Fibroblast of mammary gland (primary cell): Measurements from ENCODE around the gene SELPLG.

ENCODE experiments used
- DNase-seq: peaks from one replicate; pipeline ENCODE4 v3.0.0-alpha.2; 2010; ENCODE audit warnings: low read depth
- H3K4me3 ChIP-seq: 2 replicates; pipeline ENCODE4 v1.5.1; 2011; ENCODE audit warnings: low read depth, mild to moderate bottlenecking, low read length, moderate library complexity; ENCODE audit not compliant: control insufficient read depth
- TF ChIP-seq, protein P1 (sequence below): conservative IDR thresholded peaks from 2 replicates; pipeline ENCODE4 v1.5.1; 2011; ENCODE audit warnings: low read depth, low read length, inconsistent platforms; ENCODE audit not compliant: control insufficient read depth, insufficient read depth

The SELPLG gene

DNA sequence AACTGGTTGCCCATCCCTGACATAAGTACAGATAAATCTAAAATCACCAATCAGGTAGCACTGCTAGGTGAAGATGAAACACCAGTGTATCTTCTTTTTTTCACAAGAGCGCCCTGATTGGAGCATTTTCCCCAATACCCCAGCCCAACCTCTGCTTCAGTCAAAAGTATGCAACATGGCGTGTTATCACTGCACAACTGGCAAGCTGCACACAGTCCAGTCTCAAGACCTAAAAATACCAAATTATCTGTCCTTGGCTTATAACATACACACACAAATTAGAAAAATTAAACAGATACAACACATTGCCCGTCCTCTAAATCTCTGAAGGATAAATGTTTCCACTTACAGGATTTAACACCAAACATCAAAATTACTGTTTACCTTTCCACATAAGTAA, 20.2 kb upstream of the SELPLG start:
- TF ChIP-seq, protein P1, sequence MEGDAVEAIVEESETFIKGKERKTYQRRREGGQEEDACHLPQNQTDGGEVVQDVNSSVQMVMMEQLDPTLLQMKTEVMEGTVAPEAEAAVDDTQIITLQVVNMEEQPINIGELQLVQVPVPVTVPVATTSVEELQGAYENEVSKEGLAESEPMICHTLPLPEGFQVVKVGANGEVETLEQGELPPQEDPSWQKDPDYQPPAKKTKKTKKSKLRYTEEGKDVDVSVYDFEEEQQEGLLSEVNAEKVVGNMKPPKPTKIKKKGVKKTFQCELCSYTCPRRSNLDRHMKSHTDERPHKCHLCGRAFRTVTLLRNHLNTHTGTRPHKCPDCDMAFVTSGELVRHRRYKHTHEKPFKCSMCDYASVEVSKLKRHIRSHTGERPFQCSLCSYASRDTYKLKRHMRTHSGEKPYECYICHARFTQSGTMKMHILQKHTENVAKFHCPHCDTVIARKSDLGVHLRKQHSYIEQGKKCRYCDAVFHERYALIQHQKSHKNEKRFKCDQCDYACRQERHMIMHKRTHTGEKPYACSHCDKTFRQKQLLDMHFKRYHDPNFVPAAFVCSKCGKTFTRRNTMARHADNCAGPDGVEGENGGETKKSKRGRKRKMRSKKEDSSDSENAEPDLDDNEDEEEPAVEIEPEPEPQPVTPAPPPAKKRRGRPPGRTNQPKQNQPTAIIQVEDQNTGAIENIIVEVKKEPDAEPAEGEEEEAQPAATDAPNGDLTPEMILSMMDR, result no peak
- no peak overlapping the region for H3K4me3 ChIP-seq
- DNase-seq, result no peak

DNA sequence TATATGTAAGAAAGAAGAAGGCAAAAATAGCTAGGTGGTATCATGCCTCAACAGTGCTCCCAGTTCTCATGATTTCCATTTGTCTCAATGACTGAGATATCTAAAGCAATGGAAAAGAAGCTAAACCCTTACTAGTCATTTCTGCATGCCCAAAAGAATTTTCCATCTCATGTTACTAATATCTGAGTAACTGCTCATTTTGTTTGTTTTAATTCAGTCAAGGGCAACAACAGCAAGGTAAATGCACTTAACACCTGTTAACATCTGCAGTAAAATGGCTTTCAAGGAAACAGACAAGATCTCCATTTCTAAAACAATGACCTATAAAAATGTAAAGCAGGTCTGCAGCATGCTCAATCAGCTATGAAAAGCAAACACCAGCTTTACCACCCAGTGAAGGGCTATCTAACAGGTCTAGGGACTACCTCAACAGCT, 19.4 kb upstream of the SELPLG start:
- no peak overlapping the region for H3K4me3 ChIP-seq
- TF ChIP-seq, protein P1, result no peak
- no peak for DNase-seq

DNA sequence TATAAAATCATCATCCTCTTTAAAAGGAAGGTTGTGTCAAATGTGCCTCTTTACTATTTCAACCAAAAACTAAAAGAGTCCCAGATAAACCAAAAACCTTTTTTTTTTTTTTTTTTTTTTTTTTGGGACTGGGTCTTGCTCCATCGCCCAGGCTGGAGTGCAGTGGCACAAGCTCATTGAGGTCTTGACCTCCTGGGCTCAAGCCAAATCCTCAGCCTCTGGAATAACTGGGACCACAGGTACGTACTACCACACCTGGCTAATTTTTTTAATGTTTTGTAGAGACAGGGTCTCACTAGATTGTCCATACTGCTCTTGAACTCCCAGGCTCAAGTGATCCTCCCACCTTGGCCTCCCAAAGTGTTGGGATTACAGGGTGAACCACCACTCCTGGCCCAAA, 16.4 kb upstream of the SELPLG start:
- no peak for DNase-seq
- TF ChIP-seq, protein P1, result no peak
- H3K4me3 ChIP-seq, result no peak overlapping the region

DNA sequence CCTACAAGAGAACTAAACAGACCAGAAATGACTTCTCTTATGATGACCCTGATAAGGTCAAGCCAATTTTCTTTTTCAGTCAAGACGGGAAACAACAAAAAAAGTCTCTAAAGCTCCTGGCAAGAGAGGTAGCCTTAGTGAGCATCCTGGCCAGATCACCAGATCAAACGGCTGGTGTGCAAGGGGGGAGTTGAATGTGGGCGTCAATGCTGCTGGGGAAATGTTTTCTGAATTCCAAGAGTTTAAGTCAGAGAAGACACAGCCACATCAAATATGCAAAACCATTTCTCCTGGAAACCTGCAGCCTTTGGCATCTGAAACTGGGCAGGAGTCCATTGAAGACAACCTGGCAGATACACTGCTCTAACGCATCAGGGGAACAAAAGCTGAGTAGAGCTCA, 16.0 kb upstream of the SELPLG start:
- DNase-seq, result peak; percentile 91
- H3K4me3 ChIP-seq, result no peak overlapping the region
- TF ChIP-seq, protein P1, result no peak

DNA sequence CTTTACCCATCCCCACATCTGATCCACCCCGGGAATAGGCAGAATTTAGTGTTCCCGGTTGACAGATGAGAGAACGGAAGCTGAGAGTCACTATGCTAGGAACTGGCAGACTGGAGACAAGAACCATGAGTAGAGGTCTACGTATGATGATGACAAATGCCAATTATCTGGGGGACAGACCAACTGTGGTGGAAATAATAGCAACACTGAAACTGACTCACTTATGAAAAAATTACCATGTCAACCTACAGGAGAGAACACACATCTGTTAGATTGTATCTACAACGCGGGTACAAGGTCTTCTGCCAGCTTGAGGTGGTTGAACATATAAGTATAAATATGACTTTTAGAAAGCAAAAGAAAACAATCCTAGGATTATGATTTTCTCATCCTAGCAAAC, 15.4 kb upstream of the SELPLG start:
- no peak overlapping the region for H3K4me3 ChIP-seq
- peak; percentile 83 for DNase-seq
- TF ChIP-seq, protein P1, result no peak

DNA sequence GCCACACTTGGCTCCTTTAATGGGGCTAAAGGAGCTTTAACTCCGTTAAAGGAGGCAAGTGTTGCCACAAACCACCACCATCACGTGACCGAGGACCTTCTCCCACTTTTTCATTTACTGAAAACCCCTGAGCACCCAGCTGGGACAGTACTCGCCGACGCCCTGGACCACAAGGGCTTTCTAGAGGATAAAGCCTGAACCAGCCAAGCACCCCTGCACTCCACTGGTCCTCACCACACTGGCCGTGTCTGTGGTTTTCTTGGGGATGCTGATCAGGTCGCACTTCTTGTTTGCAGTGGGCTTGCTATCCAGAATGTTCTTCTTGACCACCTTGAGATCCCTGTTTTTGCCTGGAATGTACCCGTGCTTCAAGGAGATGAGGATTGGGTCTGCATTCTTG, 14.7 kb upstream of the SELPLG start:
- no peak overlapping the region for H3K4me3 ChIP-seq
- TF ChIP-seq, protein P1, result no peak
- DNase-seq, result no peak
